SHP77 (cell line): ENCODE data around the gene ABCA2.

Experiments
- DNase-seq, 2 experiments: peaks; one replicate each; lab custom pipeline; 2025; lab: John Stamatoyannopoulos, UW

ABCA2 gene

GRCh38 chr9:136979769-136980587 lies 48.1 kb downstream of the ABCA2 start:
- no peak for DNase-seq

GRCh38 chr9:136978865-136979544 lies 49.0 kb downstream of the ABCA2 start:
- no peak for DNase-seq

- DNase-seq = no peak
Measured at GRCh38 chr9:136978073-136978864, 49.8 kb downstream of the ABCA2 start.

GRCh38 chr9:136977649-136978072 lies 50.4 kb downstream of the ABCA2 start:
- no peak for DNase-seq

- no peak for DNase-seq
Measured at GRCh38 chr9:136977223-136977622, 50.8 kb downstream of the ABCA2 start, which contains the start of gene PTGDS. Gene PTGDS (plus strand): TSS chr9:136977504. CDS start chr9:136977579, 75 bp downstream.

GRCh38 chr9:136975644-136976043 lies 52.4 kb downstream of the ABCA2 start:
- DNase-seq = no peak

- DNase-seq = no peak
Measured at GRCh38 chr9:136974817-136975535, 53.1 kb downstream of the ABCA2 start.

- no peak for DNase-seq
Measured at GRCh38 chr9:136973618-136974617, 54.1 kb downstream of the ABCA2 start.

GRCh38 chr9:136972743-136973142 lies 55.3 kb downstream of the ABCA2 start:
- DNase-seq = no peak

- no peak for DNase-seq
Measured at GRCh38 chr9:136972335-136972734, 55.7 kb downstream of the ABCA2 start.

GRCh38 chr9:136971746-136972145 lies 56.3 kb downstream of the ABCA2 start:
- no peak for DNase-seq

GRCh38 chr9:136970361-136970760 lies 57.7 kb downstream of the ABCA2 start:
- DNase-seq = no peak

GRCh38 chr9:136969774-136970173 lies 58.3 kb downstream of the ABCA2 start:
- DNase-seq = no peak

- no peak for DNase-seq
Measured at GRCh38 chr9:136969150-136969549, 58.9 kb downstream of the ABCA2 start.

GRCh38 chr9:136968333-136969127 lies 59.5 kb downstream of the ABCA2 start:
- DNase-seq = no peak

GRCh38 chr9:136965771-136966484 lies 62.1 kb downstream of the ABCA2 start:
- DNase-seq = no peak

- no peak for DNase-seq
Measured at GRCh38 chr9:136964833-136965422, 63.1 kb downstream of the ABCA2 start.

GRCh38 chr9:136964171-136964689 lies 63.8 kb downstream of the ABCA2 start:
- peak in 1 of 2 experiments; percentile 59 for DNase-seq
